Endothelial cell of umbilical vein (primary cell): ENCODE data around the gene NECTIN4.

Source experiments
- EZH2 ChIP-seq: IDR thresholded peaks from 2 replicates; pipeline ENCODE4 v1.6.1; 2012; ENCODE audit warnings: borderline replicate concordance, low read depth, mild to moderate bottlenecking, moderate library complexity, low read length, inconsistent platforms; ENCODE audit not compliant: severe bottlenecking
- JUN ChIP-seq: IDR thresholded peaks from 2 replicates; pipeline ENCODE4 v1.6.1; 2011; ENCODE audit warnings: borderline replicate concordance, low read depth; ENCODE audit not compliant: insufficient read length, insufficient read depth
- MAX ChIP-seq: IDR thresholded peaks from 2 replicates; pipeline ENCODE4 v1.6.1; 2011; ENCODE audit not compliant: insufficient read depth, insufficient read length
- POLR2A ChIP-seq: IDR thresholded peaks from 2 replicates; pipeline ENCODE4 v1.6.1; 2012; ENCODE audit warnings: low read depth, mild to moderate bottlenecking, control low read depth, low read length
- POLR2AphosphoS5 ChIP-seq: IDR thresholded peaks from 2 replicates; pipeline ENCODE4 v1.6.1; 2012; ENCODE audit warnings: low read depth, mild to moderate bottlenecking, control low read depth, low read length, moderate library complexity; ENCODE audit not compliant: insufficient read depth
- TF ChIP-seq, protein P1 (sequence below), 2 donors: IDR thresholded peaks; 1 replicate in 1 of 2; 2 replicates in 1 of 2; pipeline ENCODE4 v1.5.1; 2011; ENCODE audit warnings: low read length in 2 of 2, mild to moderate bottlenecking in 2 of 2, moderate library complexity in 2 of 2, control low read depth in 1 of 2, inconsistent platforms in 1 of 2, low read depth in 1 of 2; ENCODE audit not compliant: insufficient read depth in 1 of 2; ENCODE audit errors: extremely low read depth in 1 of 2

DNA sequence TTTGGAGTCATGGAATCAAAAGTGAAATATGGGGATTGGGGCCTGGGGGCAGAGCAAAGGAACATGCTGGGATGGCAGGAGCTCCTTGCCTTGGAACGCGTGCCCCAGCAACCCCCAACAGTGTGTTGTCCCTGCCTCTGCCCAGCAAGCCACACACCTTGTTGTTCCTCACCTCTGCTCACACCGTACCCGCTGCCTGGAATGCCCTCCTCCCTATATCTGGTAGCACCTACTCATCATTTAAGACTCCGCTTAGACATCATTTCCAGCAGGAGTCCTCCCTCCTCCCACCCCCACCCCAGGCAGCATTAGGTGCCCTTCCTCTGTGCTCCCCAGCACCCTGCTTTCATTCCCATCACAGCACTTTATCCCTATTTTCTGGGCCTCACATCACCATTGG lies 7.8 kb downstream of the NECTIN4 start:
- no peak for TF ChIP-seq POLR2A
- TF ChIP-seq, protein P1, sequence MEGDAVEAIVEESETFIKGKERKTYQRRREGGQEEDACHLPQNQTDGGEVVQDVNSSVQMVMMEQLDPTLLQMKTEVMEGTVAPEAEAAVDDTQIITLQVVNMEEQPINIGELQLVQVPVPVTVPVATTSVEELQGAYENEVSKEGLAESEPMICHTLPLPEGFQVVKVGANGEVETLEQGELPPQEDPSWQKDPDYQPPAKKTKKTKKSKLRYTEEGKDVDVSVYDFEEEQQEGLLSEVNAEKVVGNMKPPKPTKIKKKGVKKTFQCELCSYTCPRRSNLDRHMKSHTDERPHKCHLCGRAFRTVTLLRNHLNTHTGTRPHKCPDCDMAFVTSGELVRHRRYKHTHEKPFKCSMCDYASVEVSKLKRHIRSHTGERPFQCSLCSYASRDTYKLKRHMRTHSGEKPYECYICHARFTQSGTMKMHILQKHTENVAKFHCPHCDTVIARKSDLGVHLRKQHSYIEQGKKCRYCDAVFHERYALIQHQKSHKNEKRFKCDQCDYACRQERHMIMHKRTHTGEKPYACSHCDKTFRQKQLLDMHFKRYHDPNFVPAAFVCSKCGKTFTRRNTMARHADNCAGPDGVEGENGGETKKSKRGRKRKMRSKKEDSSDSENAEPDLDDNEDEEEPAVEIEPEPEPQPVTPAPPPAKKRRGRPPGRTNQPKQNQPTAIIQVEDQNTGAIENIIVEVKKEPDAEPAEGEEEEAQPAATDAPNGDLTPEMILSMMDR (IDR thresholded peaks at IDR 0.05; ENCODE audit: extremely low read depth in 1 of 2, insufficient read depth in 1 of 2, low read depth in 1 of 2, low read length in 2 of 2) = no peak
- no peak for TF ChIP-seq POLR2AphosphoS5
- TF ChIP-seq EZH2 = no peak
- TF ChIP-seq JUN = no peak
- no peak for TF ChIP-seq MAX
